DOHH2 (cell line): ENCODE results near the gene CCDC171.

Source experiments
- EZH2phosphoT487 ChIP-seq: fragments of 200-600 bp; sonication (generic); IDR thresholded peaks from 2 replicates; pipeline ENCODE4 v1.6.1; 2017; ENCODE audit warnings: borderline replicate concordance, mild to moderate bottlenecking, antibody characterized with exemption, low read length, moderate library complexity, mixed read lengths
- TF ChIP-seq, protein P1 (sequence below): fragments of 200-600 bp; sonication (generic); IDR thresholded peaks from one replicate; pipeline ENCODE4 v1.5.1; 2014; ENCODE audit warnings: antibody characterized with exemption, mild to moderate bottlenecking, low read depth, low read length; ENCODE audit not compliant: poor library complexity, severe bottlenecking

- TF ChIP-seq, protein P1, sequence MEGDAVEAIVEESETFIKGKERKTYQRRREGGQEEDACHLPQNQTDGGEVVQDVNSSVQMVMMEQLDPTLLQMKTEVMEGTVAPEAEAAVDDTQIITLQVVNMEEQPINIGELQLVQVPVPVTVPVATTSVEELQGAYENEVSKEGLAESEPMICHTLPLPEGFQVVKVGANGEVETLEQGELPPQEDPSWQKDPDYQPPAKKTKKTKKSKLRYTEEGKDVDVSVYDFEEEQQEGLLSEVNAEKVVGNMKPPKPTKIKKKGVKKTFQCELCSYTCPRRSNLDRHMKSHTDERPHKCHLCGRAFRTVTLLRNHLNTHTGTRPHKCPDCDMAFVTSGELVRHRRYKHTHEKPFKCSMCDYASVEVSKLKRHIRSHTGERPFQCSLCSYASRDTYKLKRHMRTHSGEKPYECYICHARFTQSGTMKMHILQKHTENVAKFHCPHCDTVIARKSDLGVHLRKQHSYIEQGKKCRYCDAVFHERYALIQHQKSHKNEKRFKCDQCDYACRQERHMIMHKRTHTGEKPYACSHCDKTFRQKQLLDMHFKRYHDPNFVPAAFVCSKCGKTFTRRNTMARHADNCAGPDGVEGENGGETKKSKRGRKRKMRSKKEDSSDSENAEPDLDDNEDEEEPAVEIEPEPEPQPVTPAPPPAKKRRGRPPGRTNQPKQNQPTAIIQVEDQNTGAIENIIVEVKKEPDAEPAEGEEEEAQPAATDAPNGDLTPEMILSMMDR, result no peak
- no peak for TF ChIP-seq EZH2phosphoT487
Observed at GRCh38 chr9:15711931-15712330, 159.1 kb downstream of the CCDC171 start.
